ENCODE data around the gene EFCAB14. TPM values are rescaled to one million over a fixed set of nuclear protein-coding genes. Genes with fewer than 3 reads are reported as not detected.

EFCAB14 gene
- total and polyA plus RNA-seq, 9 of the 15 experiments (the other 6 are each of a cell fraction or from before 2014, with no cell fraction given) = 7.3 to 49.0 (median 37.3) TPM

DNA sequence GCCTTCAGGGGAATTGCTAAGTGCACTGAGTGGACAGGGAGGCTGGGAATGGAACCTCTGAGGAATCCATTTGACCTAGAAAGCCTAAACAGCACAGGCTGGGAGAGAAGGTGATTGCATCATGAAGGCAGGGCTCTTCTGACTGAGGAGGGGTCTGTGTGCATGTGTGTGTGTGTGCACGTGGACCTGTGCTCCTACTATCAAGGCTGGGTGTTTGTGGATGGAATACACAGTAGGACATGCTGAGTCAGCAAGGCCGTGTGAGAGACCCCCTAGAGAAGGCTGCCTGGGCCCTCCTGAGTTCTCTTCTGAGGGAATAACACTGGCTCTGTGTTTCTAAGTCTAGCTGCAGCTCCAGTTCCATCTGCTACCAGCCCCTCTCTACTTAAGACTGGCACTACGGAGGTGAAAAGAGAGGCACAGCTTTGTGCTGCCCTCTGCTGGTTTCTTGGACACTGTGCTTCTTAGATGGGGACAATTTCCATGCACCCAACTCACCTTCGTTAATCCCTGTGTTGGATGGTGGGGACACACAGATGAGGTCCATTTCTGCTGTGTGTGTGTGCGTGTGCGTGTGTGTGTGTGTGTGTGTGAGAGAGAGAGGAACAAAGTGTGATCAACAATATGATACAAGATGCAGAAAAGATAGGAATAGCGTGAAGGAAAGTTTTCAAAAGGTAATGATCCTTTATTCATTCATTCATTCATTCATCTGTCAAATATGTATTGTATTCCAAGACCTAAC lies 6.2 kb upstream of the EFCAB14 start (continued):
- TF ChIP-seq, protein P1, sequence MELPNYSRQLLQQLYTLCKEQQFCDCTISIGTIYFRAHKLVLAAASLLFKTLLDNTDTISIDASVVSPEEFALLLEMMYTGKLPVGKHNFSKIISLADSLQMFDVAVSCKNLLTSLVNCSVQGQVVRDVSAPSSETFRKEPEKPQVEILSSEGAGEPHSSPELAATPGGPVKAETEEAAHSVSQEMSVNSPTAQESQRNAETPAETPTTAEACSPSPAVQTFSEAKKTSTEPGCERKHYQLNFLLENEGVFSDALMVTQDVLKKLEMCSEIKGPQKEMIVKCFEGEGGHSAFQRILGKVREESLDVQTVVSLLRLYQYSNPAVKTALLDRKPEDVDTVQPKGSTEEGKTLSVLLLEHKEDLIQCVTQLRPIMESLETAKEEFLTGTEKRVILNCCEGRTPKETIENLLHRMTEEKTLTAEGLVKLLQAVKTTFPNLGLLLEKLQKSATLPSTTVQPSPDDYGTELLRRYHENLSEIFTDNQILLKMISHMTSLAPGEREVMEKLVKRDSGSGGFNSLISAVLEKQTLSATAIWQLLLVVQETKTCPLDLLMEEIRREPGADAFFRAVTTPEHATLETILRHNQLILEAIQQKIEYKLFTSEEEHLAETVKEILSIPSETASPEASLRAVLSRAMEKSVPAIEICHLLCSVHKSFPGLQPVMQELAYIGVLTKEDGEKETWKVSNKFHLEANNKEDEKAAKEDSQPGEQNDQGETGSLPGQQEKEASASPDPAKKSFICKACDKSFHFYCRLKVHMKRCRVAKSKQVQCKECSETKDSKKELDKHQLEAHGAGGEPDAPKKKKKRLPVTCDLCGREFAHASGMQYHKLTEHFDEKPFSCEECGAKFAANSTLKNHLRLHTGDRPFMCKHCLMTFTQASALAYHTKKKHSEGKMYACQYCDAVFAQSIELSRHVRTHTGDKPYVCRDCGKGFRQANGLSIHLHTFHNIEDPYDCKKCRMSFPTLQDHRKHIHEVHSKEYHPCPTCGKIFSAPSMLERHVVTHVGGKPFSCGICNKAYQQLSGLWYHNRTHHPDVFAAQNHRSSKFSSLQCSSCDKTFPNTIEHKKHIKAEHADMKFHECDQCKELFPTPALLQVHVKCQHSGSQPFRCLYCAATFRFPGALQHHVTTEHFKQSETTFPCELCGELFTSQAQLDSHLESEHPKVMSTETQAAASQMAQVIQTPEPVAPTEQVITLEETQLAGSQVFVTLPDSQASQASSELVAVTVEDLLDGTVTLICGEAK (IDR thresholded peaks at IDR 0.05) = no peak
- TF ChIP-seq, protein P1 (CRISPR knock-in tag; IDR thresholded peaks at IDR 0.05) = no peak
- TF ChIP-seq, protein P2, sequence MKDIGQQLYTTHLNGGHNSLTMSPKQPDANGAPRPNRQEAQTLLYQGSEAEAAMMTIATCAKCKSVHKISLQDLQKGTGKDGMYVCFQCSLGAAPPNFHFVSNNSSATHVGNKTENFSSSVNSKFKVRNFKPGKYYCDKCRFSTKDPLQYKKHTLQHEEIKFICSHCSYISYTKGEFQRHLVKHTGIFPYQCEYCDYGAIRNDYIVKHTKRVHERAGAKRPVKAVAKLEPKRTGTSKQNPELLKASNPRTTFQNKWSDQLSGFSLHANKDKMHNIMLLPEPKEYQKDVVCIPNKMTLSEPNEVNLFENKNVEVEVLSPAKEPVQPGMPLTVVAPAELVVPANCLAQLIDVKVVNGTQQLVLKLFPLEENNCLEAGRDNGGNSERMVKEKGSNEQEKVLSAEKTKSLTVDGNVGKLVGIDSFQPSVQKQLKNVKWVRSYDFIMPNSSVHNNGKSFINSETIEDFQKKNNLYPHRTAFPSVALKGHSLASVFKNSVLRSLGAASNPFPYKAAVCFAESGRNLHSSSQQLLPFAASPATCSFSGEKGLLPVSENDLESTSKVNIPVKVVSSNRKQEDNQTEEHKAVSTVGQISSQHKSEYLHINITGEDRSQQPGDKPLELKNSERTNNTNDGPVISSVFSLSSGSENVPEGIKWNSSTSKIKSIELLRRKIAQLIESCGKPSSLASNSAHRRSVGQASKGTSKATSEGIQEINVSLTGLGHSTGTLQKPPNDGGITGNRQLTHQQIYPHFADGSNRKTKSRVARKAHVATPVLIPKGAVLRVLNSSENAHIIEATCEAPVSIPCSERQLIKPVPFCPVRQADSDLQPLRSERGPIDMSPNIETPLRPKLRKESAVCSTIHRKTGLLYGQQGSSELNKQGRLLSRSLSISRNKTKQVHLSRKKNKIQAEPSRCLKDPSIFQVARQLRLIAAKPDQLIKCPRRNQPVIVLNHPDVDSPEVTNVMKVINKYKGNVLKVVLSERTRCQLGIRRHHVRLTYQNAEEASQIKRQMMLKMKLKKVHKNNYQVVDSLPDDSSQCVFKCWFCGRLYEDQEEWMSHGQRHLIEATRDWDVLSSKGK (CRISPR knock-in tag; IDR thresholded peaks at IDR 0.05) = no peak
- TF ChIP-seq ZNF668 (CRISPR knock-in tag; IDR thresholded peaks at IDR 0.05) = no peak
- TF ChIP-seq, protein P3, sequence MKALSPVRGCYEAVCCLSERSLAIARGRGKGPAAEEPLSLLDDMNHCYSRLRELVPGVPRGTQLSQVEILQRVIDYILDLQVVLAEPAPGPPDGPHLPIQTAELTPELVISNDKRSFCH (CRISPR knock-in tag; IDR thresholded peaks at IDR 0.05) = no peak
- TF ChIP-seq, protein P3 (tag; IDR thresholded peaks at IDR 0.05) = no peak
- TF ChIP-seq, protein P4, sequence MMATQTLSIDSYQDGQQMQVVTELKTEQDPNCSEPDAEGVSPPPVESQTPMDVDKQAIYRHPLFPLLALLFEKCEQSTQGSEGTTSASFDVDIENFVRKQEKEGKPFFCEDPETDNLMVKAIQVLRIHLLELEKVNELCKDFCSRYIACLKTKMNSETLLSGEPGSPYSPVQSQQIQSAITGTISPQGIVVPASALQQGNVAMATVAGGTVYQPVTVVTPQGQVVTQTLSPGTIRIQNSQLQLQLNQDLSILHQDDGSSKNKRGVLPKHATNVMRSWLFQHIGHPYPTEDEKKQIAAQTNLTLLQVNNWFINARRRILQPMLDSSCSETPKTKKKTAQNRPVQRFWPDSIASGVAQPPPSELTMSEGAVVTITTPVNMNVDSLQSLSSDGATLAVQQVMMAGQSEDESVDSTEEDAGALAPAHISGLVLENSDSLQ (IDR thresholded peaks at IDR 0.05) = no peak; the same call in 1 of the 2 replicates
- TF ChIP-seq NFIX (CRISPR knock-in tag; IDR thresholded peaks at IDR 0.05; ENCODE audit: low read depth) = no peak
- no peak for TF ChIP-seq NUFIP1 (IDR thresholded peaks at IDR 0.05; ENCODE audit: partially characterized antibody)
- TF ChIP-seq LEF1 (IDR thresholded peaks at IDR 0.05) = no peak
- no peak for TF ChIP-seq HMGN3 (IDR thresholded peaks at IDR 0.05; ENCODE audit: borderline replicate concordance, extremely low read depth, insufficient read length, low read depth, low read length)
- no peak for TF ChIP-seq PPARD (CRISPR knock-in tag; IDR thresholded peaks at IDR 0.05)
- no peak for TF ChIP-seq RBBP5 (IDR thresholded peaks at IDR 0.05; ENCODE audit: borderline replicate concordance, insufficient read depth, low read length, poor library complexity, severe bottlenecking)

Data from K562 (cell line).